ENCODE measurements around the gene FAM13A.
A peak's percentile ranks its signal among the peaks of the same experiment; 100 is the strongest.

FAM13A gene

DNA sequence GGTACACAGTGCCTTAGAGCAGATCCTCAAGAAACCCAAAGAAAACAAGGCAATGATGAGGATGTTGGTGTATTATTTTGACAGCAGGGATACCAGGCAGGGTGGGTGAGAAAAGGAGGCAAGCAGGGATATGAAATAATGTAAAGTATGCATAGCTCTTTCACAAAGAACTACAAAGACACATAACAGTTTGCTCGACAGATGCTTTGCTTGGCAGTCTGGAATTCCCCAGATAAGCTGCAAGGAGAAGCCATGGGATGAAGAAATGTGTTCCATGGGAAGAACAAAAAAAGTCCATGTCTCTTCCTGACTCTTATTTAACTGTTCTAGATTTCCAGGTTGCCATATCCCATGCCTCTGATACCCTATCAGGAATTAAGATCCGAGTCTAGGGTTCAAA, 75.4 kb downstream of the FAM13A start:
- DNase-seq (ENCODE audit: low spot score in 2 of 2) = no peak
- Histone ChIP-seq H3K27me3 (ENCODE audit: low read depth) (no peaks in the 10 kb centered on the region), H3K4me3 (no peak overlapping the region), H3K4me1 (peaks cover 9% of the 10 kb centered on the region), H3K9me3 (no peaks in the 10 kb centered on the region), H3K36me3 (replicated peaks) (no peaks in the 10 kb centered on the region)
- in situ Hi-C loops (cut with MboI; ENCODE audit: low sequenced_read_pairs) = no loop called here

DNA sequence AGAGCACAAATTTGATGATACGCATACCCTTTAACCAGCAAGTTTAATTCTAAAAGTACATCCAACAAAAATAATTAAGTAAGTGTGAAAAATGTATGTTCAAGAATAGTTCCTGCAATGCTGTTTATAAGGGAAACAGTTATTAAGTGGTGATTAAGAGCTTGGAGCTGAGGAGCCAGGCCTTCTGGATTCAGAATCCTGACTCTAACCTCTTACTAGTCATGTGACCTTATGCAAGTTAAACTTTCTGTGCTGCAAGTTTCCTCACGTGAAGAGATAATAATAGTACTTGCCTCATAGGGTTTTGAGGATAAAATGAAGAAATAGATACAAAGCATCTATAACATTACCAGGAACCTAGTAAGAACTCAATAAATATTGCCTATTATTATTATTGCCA, 77.7 kb downstream of the FAM13A start:
- H3K9me3 ChIP-seq = no peaks in the 10 kb centered on the region
- peaks cover 11% of the 10 kb centered on the region for H3K4me1 ChIP-seq
- in situ Hi-C loops (cut with MboI; ENCODE audit: low sequenced_read_pairs) = no loop called here
- no peak overlapping the region for H3K4me3 ChIP-seq
- DNase-seq (ENCODE audit: low spot score in 2 of 2) = no peak
- H3K27me3 ChIP-seq (ENCODE audit: low read depth) = no peaks in the 10 kb centered on the region
- H3K36me3 ChIP-seq (replicated peaks) = no peaks in the 10 kb centered on the region

DNA sequence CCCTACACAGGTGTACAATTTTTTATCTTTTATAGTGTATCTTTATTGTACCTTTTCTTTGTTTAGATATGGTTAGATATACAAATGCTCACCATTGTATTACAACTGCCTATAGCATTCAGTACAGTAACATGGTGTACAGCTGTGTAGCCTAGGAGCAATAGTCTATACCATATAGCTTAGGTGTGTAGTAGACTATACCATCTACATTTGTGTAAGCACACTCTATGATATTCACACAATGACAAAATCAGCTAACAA, 80.3 kb downstream of the FAM13A start:
- DNase-seq (ENCODE audit: low spot score in 2 of 2) = no peak
- Histone ChIP-seq H3K4me1 (peaks cover 11% of the 10 kb centered on the region), H3K27me3 (ENCODE audit: low read depth) (no peaks in the 10 kb centered on the region), H3K4me3 (no peak overlapping the region), H3K36me3 (replicated peaks) (no peaks in the 10 kb centered on the region), H3K9me3 (no peaks in the 10 kb centered on the region)
- in situ Hi-C loops (cut with MboI; ENCODE audit: low sequenced_read_pairs) = no loop called here

- Histone ChIP-seq H3K36me3 (replicated peaks) (no peaks in the 10 kb centered on the region), H3K4me1 (peaks cover 11% of the 10 kb centered on the region), H3K9me3 (no peaks in the 10 kb centered on the region), H3K27me3 (ENCODE audit: low read depth) (no peaks in the 10 kb centered on the region), H3K4me3 (no peak overlapping the region)
- in situ Hi-C loops (cut with MboI; ENCODE audit: low sequenced_read_pairs) = no loop called here
- no peak for DNase-seq (ENCODE audit: low spot score in 2 of 2)
Measured at GRCh38 chr4:88975958-88976774, 80.8 kb downstream of the FAM13A start.

GRCh38 chr4:88971536-88971935, 85.4 kb downstream of the FAM13A start:
- in situ Hi-C loops (cut with MboI; ENCODE audit: low sequenced_read_pairs) = no loop called here
- DNase-seq (ENCODE audit: low spot score in 2 of 2) = no peak

DNA sequence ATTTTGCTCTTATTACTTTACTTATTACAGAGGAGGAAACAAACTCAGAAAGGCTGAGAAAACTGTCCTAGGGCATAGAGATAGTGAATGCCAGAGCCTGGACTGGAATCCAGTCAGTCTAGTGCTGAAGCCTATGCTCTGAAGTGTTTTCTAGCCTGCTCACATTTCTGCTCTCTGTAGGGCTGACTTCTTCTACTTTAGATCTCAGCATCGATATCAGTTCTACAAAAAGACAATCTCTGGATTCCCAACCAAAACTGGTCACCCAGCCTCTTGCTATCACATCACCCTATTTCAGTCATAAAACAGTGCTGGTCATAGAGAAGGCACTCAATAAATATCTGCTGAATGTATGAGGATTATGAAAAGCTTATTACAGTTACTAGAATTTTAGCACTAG, 87.2 kb downstream of the FAM13A start:
- Histone ChIP-seq H3K36me3 (replicated peaks) (no peaks in the 10 kb centered on the region), H3K4me1 (peaks cover 7% of the 10 kb centered on the region), H3K4me3 (no peak overlapping the region), H3K27me3 (ENCODE audit: low read depth) (no peaks in the 10 kb centered on the region), H3K9me3 (no peaks in the 10 kb centered on the region)
- in situ Hi-C loops (cut with MboI; ENCODE audit: low sequenced_read_pairs) = no loop called here
- DNase-seq (ENCODE audit: low spot score in 2 of 2) = no peak

More at GRCh38 chr4:88971536-88971935, 85.4 kb downstream of the FAM13A start:
- H3K4me1 ChIP-seq = peaks cover 9% of the 10 kb centered on the region
- no peaks in the 10 kb centered on the region for H3K9me3 ChIP-seq
- H3K36me3 ChIP-seq (replicated peaks) = no peaks in the 10 kb centered on the region
- no peak overlapping the region for H3K4me3 ChIP-seq
- no peaks in the 10 kb centered on the region for H3K27me3 ChIP-seq (ENCODE audit: low read depth)

- DNase-seq (ENCODE audit: low spot score in 2 of 2) = no peak
- no peaks in the 10 kb centered on the region for H3K36me3 ChIP-seq (replicated peaks)
- no peaks in the 10 kb centered on the region for H3K27me3 ChIP-seq (ENCODE audit: low read depth)
- no peak overlapping the region for H3K4me3 ChIP-seq
- no peaks in the 10 kb centered on the region for H3K9me3 ChIP-seq
- in situ Hi-C loops (cut with MboI; ENCODE audit: low sequenced_read_pairs) = no loop called here
- peaks cover 7% of the 10 kb centered on the region for H3K4me1 ChIP-seq
Measured at GRCh38 chr4:88969271-88969670, 87.7 kb downstream of the FAM13A start.

GRCh38 chr4:88967883-88968331, 89.1 kb downstream of the FAM13A start:
- in situ Hi-C loops (cut with MboI; ENCODE audit: low sequenced_read_pairs) = no loop called here
- Histone ChIP-seq H3K9me3 (no peaks in the 10 kb centered on the region), H3K4me1 (peaks cover 7% of the 10 kb centered on the region), H3K27me3 (ENCODE audit: low read depth) (no peaks in the 10 kb centered on the region), H3K36me3 (replicated peaks) (no peaks in the 10 kb centered on the region), H3K4me3 (no peak overlapping the region)
- DNase-seq (ENCODE audit: low spot score in 2 of 2) = no peak

- DNase-seq (ENCODE audit: low spot score in 2 of 2) = no peak
- no peaks in the 10 kb centered on the region for H3K9me3 ChIP-seq
- no peaks in the 10 kb centered on the region for H3K36me3 ChIP-seq (replicated peaks)
- H3K27me3 ChIP-seq (ENCODE audit: low read depth) = no peaks in the 10 kb centered on the region
- in situ Hi-C loops (cut with MboI; ENCODE audit: low sequenced_read_pairs) = no loop called here
- H3K4me3 ChIP-seq = no peak overlapping the region
- H3K4me1 ChIP-seq = peaks cover 16% of the 10 kb centered on the region
Measured at GRCh38 chr4:88965053-88965452, 91.9 kb downstream of the FAM13A start.

- Histone ChIP-seq H3K9me3 (no peaks in the 10 kb centered on the region), H3K27me3 (ENCODE audit: low read depth) (no peaks in the 10 kb centered on the region), H3K36me3 (replicated peaks) (0 out of 2 replicates have a peak, but pooled peaks cover 2% of the 10 kb centered on the region), H3K4me3 (no peak overlapping the region), H3K4me1 (peaks cover 16% of the 10 kb centered on the region)
- DNase-seq (ENCODE audit: low spot score in 2 of 2) = no peak
- in situ Hi-C loops (cut with MboI; ENCODE audit: low sequenced_read_pairs) = no loop called here
Measured at GRCh38 chr4:88964450-88964849, 92.5 kb downstream of the FAM13A start.

- DNase-seq (ENCODE audit: low spot score in 2 of 2) = no peak
- no peaks in the 10 kb centered on the region for H3K9me3 ChIP-seq
- no peaks in the 10 kb centered on the region for H3K27me3 ChIP-seq (ENCODE audit: low read depth)
- H3K4me3 ChIP-seq = no peak overlapping the region
- peaks cover 16% of the 10 kb centered on the region for H3K4me1 ChIP-seq
- 0 out of 2 replicates have a peak, but pooled peaks cover 3% of the 10 kb centered on the region for H3K36me3 ChIP-seq (replicated peaks)
- in situ Hi-C loops (cut with MboI; ENCODE audit: low sequenced_read_pairs) = no loop called here
Measured at GRCh38 chr4:88963817-88964216, 93.2 kb downstream of the FAM13A start.

- Histone ChIP-seq H3K9me3 (no peaks in the 10 kb centered on the region), H3K4me1 (peaks cover 9% of the 10 kb centered on the region), H3K27me3 (ENCODE audit: low read depth) (no peaks in the 10 kb centered on the region), H3K4me3 (no peak overlapping the region), H3K36me3 (replicated peaks) (0 out of 2 replicates have a peak, but pooled peaks cover 3% of the 10 kb centered on the region)
- no peak for DNase-seq (ENCODE audit: low spot score in 2 of 2)
- in situ Hi-C loops (cut with MboI; ENCODE audit: low sequenced_read_pairs) = no loop called here
Measured at GRCh38 chr4:88962396-88962795, 94.6 kb downstream of the FAM13A start.

DNA sequence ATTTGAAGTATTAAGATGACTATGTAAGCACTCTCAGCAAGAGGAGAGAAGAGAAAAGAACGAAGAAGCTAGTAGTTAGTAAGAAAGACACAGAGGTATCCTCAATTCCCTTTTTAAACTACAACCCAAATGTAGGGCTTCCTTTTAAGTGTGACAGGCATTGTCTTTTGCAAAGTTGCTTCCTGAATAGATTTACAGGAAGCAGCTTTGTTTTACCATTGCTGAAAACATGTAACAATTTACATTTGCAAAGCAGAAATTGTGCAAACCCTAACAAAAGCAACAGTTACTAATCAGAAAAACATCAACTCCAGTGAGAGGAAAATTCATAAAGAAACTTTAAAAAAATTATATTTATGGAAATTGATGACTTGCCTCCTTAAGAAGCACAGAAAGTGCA, 96.4 kb downstream of the FAM13A start:
- Histone ChIP-seq H3K4me3 (no peak overlapping the region), H3K4me1 (peaks cover 9% of the 10 kb centered on the region), H3K27me3 (ENCODE audit: low read depth) (no peaks in the 10 kb centered on the region), H3K36me3 (replicated peaks) (0 out of 2 replicates have a peak, but pooled peaks cover 3% of the 10 kb centered on the region), H3K9me3 (no peaks in the 10 kb centered on the region)
- in situ Hi-C loops (cut with MboI; ENCODE audit: low sequenced_read_pairs) = no loop called here
- peak in 1 of 2 experiments; percentile 22 for DNase-seq (ENCODE audit: low spot score in 2 of 2)

- H3K36me3 ChIP-seq (replicated peaks) = 0 out of 2 replicates have a peak, but pooled peaks cover 3% of the 10 kb centered on the region
- H3K4me3 ChIP-seq = no peak overlapping the region
- H3K27me3 ChIP-seq (ENCODE audit: low read depth) = no peaks in the 10 kb centered on the region
- no peaks in the 10 kb centered on the region for H3K9me3 ChIP-seq
- in situ Hi-C loops (cut with MboI; ENCODE audit: low sequenced_read_pairs) = no loop called here
- peaks cover 9% of the 10 kb centered on the region for H3K4me1 ChIP-seq
- no peak for DNase-seq (ENCODE audit: low spot score in 2 of 2)
Measured at GRCh38 chr4:88958080-88958479, 98.9 kb downstream of the FAM13A start.

DNA sequence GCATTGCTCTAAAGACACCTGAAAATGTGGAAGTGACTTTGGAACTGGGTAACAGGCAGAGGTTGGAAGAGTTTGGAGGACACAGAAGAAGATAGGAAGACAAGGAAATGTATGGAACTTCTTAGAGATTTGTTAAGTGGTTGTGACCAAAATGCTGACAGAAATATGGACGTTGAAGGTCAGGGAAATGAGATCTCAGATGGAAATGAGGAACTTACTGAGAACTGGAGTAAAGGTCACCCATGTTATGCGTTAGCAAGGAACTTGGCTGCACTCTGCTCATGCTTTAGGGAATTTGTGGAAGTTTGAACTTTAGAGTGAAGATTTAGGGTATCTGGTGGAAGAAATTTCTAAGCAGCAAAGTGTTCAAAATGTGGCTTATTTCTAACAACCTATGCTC, 99.4 kb downstream of the FAM13A start:
- Histone ChIP-seq H3K9me3 (no peaks in the 10 kb centered on the region), H3K27me3 (ENCODE audit: low read depth) (no peaks in the 10 kb centered on the region), H3K4me3 (no peak overlapping the region), H3K4me1 (peaks cover 9% of the 10 kb centered on the region), H3K36me3 (replicated peaks) (0 out of 2 replicates have a peak, but pooled peaks cover 3% of the 10 kb centered on the region)
- in situ Hi-C loops (cut with MboI; ENCODE audit: low sequenced_read_pairs) = no loop called here
- DNase-seq (ENCODE audit: low spot score in 2 of 2) = no peak

All from HAP-1 (cell line).